ENCODE data around the gene LRFN5. TPM values are rescaled to one million over a fixed set of nuclear protein-coding genes. Genes with fewer than 3 reads are reported as not detected.
"Not testable (repeated sequence)": the region's sequence is repeated elsewhere in the genome, so short reads cannot be mapped to it uniquely, and the experiment has no call there.

Gene LRFN5
- total and polyA plus RNA-seq, 10 of the 15 experiments (the other 5 are each of a cell fraction or from before 2014, with no cell fraction given), result 0.06 to 1.2 TPM; not detected in 8

DNA sequence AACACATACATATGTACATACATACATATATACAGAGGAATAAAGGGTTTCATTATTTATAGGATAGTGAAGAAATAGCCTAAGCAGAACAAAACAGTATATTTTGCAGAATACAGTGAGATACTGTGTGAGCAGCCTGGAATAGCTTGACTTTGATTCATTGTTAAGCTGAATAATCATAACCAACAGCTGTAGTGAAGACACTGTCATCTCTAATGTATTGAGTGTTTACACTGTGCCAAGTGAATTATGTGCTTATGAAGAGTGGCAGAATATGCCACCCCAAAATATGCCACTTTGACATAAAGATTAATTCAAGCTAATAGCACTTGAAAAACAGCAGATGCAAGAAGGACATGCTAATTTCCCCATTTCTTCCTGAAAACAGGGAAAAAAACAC lies 48.2 kb upstream of the LRFN5 start:
- Histone ChIP-seq H3K27ac (ENCODE audit: control insufficient read depth, insufficient read depth) (no peak overlapping the region), H3K4me3 (no peak overlapping the region), H3K27me3 (replicated peaks in 1 of 2; ENCODE audit: control insufficient read depth in 2 of 2, insufficient read depth in 2 of 2, low read length in 1 of 2) (no peaks in the 10 kb centered on the region), H3K36me3 (ENCODE audit: control insufficient read depth in 2 of 2, insufficient read depth in 2 of 2, low read length in 1 of 2) (no peaks in the 10 kb centered on the region), H4K20me1 (ENCODE audit: control insufficient read depth, insufficient read depth) (no peaks in the 10 kb centered on the region), H3K9ac (ENCODE audit: control insufficient read depth, insufficient read depth, low read length) (no peak overlapping the region), H2AFZ (ENCODE audit: control insufficient read depth, low read depth, low read length) (no peak overlapping the region), H3K4me1 (ENCODE audit: control insufficient read depth, insufficient read depth, low read length) (no peaks in the 10 kb centered on the region), H3K79me2 (ENCODE audit: control insufficient read depth, insufficient read depth, low read length) (no peaks in the 10 kb centered on the region), H3K9me3 (replicated peaks; ENCODE audit: control insufficient read depth, insufficient read depth, low read length) (no peaks in the 10 kb centered on the region), H3K4me2 (ENCODE audit: control insufficient read depth, insufficient read depth) (no peak overlapping the region)
- RAD21 ChIA-PET (ENCODE audit: unreplicated experiment), result no interaction called here
- BruUV-seq (replicated peaks), result no TSS peak
- ATAC-seq (no peak), FAIRE-seq (no peak), DNase-seq (ENCODE audit: low read depth, low spot score) (no peak)
- CTCF ChIA-PET, result no interaction called here
- POLR2A ChIA-PET, result no interaction called here
- intact Hi-C loops (cut with micrococcal nuclease; ENCODE audit: unreplicated experiment), result no loop called here
- TF ChIP-seq PAX8 (IDR thresholded peaks at IDR 0.05) (no peak), ZZZ3 (IDR thresholded peaks at IDR 0.05; ENCODE audit: control insufficient read depth, insufficient read length, low read depth) (no peak), ETV6 (conservative IDR thresholded peaks at IDR 0.05 in 1 of 2, IDR thresholded peaks at IDR 0.05 in 1 of 2; ENCODE audit: borderline replicate concordance in 1 of 2, low read depth in 1 of 2) (no peak), TCF3 (IDR thresholded peaks at IDR 0.05; ENCODE audit: borderline replicate concordance, insufficient read depth, low read depth, low read length) (no peak), HDAC6 (IDR thresholded peaks at IDR 0.05; ENCODE audit: unreplicated experiment) (no peak), RB1 (IDR thresholded peaks at IDR 0.05; ENCODE audit: borderline replicate concordance) (no peak), YY1 (IDR thresholded peaks at IDR 0.05; ENCODE audit: low read depth, low read length) (no peak), WRNIP1 (IDR thresholded peaks at IDR 0.05; ENCODE audit: borderline replicate concordance, low read depth, low read length) (no peak), RELA (IDR thresholded peaks at IDR 0.05; ENCODE audit: borderline replicate concordance, partially characterized antibody) (no peak), FOXM1 (IDR thresholded peaks at IDR 0.05; ENCODE audit: low read depth, low read length) (no peak)
- TF ChIP-seq, protein P1, sequence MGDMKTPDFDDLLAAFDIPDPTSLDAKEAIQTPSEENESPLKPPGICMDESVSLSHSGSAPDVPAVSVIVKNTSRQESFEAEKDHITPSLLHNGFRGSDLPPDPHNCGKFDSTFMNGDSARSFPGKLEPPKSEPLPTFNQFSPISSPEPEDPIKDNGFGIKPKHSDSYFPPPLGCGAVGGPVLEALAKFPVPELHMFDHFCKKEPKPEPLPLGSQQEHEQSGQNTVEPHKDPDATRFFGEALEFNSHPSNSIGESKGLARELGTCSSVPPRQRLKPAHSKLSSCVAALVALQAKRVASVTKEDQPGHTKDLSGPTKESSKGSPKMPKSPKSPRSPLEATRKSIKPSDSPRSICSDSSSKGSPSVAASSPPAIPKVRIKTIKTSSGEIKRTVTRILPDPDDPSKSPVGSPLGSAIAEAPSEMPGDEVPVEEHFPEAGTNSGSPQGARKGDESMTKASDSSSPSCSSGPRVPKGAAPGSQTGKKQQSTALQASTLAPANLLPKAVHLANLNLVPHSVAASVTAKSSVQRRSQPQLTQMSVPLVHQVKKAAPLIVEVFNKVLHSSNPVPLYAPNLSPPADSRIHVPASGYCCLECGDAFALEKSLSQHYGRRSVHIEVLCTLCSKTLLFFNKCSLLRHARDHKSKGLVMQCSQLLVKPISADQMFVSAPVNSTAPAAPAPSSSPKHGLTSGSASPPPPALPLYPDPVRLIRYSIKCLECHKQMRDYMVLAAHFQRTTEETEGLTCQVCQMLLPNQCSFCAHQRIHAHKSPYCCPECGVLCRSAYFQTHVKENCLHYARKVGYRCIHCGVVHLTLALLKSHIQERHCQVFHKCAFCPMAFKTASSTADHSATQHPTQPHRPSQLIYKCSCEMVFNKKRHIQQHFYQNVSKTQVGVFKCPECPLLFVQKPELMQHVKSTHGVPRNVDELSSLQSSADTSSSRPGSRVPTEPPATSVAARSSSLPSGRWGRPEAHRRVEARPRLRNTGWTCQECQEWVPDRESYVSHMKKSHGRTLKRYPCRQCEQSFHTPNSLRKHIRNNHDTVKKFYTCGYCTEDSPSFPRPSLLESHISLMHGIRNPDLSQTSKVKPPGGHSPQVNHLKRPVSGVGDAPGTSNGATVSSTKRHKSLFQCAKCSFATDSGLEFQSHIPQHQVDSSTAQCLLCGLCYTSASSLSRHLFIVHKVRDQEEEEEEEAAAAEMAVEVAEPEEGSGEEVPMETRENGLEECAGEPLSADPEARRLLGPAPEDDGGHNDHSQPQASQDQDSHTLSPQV (IDR thresholded peaks at IDR 0.05), result no peak
- TF ChIP-seq, protein P2, sequence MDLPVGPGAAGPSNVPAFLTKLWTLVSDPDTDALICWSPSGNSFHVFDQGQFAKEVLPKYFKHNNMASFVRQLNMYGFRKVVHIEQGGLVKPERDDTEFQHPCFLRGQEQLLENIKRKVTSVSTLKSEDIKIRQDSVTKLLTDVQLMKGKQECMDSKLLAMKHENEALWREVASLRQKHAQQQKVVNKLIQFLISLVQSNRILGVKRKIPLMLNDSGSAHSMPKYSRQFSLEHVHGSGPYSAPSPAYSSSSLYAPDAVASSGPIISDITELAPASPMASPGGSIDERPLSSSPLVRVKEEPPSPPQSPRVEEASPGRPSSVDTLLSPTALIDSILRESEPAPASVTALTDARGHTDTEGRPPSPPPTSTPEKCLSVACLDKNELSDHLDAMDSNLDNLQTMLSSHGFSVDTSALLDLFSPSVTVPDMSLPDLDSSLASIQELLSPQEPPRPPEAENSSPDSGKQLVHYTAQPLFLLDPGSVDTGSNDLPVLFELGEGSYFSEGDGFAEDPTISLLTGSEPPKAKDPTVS (IDR thresholded peaks at IDR 0.05; ENCODE audit: low read depth, low read length), result no peak
- in situ Hi-C loops (cut with MboI), result no loop called here
- SMC1A ChIA-PET (ENCODE audit: uncharacterized antibody, unreplicated experiment), result no interaction called here

GRCh38 chr14:41566864-41567263 lies 39.8 kb upstream of the LRFN5 start:
- H3K9ac ChIP-seq (ENCODE audit: control insufficient read depth, insufficient read depth, low read length); H4K20me1 ChIP-seq (ENCODE audit: control insufficient read depth, insufficient read depth); H3K4me1 ChIP-seq (ENCODE audit: control insufficient read depth, insufficient read depth, low read length); H3K4me3 ChIP-seq; H3K27ac ChIP-seq (ENCODE audit: control insufficient read depth, insufficient read depth); RAD21 ChIA-PET (ENCODE audit: unreplicated experiment); H2AFZ ChIP-seq (ENCODE audit: control insufficient read depth, low read depth, low read length); in situ Hi-C loops (cut with MboI); intact Hi-C loops (cut with micrococcal nuclease; ENCODE audit: unreplicated experiment); H3K36me3 ChIP-seq (ENCODE audit: control insufficient read depth in 2 of 2, insufficient read depth in 2 of 2, low read length in 1 of 2); DNase-seq (ENCODE audit: low read depth, low spot score); ATAC-seq; H3K4me2 ChIP-seq (ENCODE audit: control insufficient read depth, insufficient read depth); CTCF ChIA-PET; H3K79me2 ChIP-seq (ENCODE audit: control insufficient read depth, insufficient read depth, low read length); FAIRE-seq; SMC1A ChIA-PET (ENCODE audit: uncharacterized antibody, unreplicated experiment); POLR2A ChIA-PET; BruUV-seq (replicated peaks); H3K27me3 ChIP-seq (replicated peaks in 1 of 2; ENCODE audit: control insufficient read depth in 2 of 2, insufficient read depth in 2 of 2, low read length in 1 of 2); H3K9me3 ChIP-seq (replicated peaks; ENCODE audit: control insufficient read depth, insufficient read depth, low read length): not testable (repeated sequence)
- WGBS (ENCODE audit: insufficient coverage, insufficient replicate concordance, low lambda C conversion rate, missing lambda C conversion rate), result 71% methylated on average over 2 of the region's 3 CpGs

All from GM12878 (cell line).